ES-I3 (cell line): ENCODE results near the gene BTBD10.
"Not testable (repeated sequence)": the region's sequence is repeated elsewhere in the genome, so short reads cannot be mapped to it uniquely, and the experiment has no call there.

ENCODE experiments used
- H3K36me3 ChIP-seq: 2 replicates; pipeline ENCODE4 v1.6.1; 2013; ENCODE audit warnings: mild to moderate bottlenecking, low read length, control low read depth, moderate library complexity; ENCODE audit not compliant: insufficient read depth
- H3K4me1 ChIP-seq: 2 replicates; pipeline ENCODE4 v1.6.1; 2013; ENCODE audit warnings: mild to moderate bottlenecking, control low read depth, low read length; ENCODE audit not compliant: insufficient read depth
- H3K9ac ChIP-seq: 2 replicates; pipeline ENCODE4 v1.6.1; 2013; ENCODE audit warnings: low read depth, mild to moderate bottlenecking, low read length, moderate library complexity
- H3K9me3 ChIP-seq: 2 replicates; pipeline ENCODE4 v1.6.1; 2013; ENCODE audit warnings: mild to moderate bottlenecking, low read length, moderate library complexity; ENCODE audit not compliant: control insufficient read depth, insufficient read depth

Gene BTBD10

DNA sequence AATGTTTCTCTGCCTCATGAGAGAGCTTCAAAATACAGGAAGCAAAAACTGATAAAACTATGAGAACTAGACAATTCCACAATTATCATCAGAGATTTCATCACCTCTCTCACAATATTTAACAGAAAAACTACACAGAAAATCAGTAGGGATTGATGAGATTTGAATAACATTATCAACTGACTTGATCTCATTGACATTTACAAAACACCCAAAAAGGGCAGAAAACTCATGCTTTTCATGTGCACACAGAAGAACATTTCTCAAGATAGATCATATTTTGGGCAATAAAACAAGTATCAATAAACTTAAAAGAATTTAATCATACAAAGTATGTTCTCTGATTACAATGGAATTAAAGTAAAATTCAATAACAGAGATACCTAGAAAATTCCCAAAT, 35.6 kb downstream of the BTBD10 start:
- Histone ChIP-seq H3K4me1 (no peaks in the 10 kb centered on the region), H3K9me3 (peaks cover 13% of the 10 kb centered on the region; the same call in 1 of the 2 replicates), H3K9ac (no peak overlapping the region)

DNA sequence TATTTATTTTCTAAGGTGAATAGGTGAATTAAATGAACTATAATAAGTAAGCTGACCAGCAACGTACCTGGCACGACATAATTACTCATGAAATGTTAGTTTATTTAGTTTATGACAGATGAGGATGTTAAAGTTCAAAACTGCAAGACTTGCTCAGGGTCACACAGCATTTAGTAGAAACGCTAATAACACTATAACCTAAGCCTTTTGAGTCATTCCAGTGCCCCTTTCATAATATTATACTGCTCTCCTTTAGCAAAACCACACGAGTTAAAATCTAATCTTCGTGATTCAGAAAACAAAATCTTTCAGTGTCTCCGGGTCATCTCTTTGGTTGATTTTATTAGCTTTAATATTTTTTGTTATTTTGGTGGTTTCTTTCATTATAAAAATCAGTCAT, 39.6 kb downstream of the BTBD10 start:
- Histone ChIP-seq H3K9me3 (peaks cover 9% of the 10 kb centered on the region; the same call in 1 of the 2 replicates), H3K9ac (no peak overlapping the region), H3K36me3 (no peaks in the 10 kb centered on the region), H3K4me1 (no peaks in the 10 kb centered on the region)

More for the DNA sequence above, 35.6 kb downstream of the BTBD10 start:
- H3K36me3 ChIP-seq, result no peaks in the 10 kb centered on the region

DNA sequence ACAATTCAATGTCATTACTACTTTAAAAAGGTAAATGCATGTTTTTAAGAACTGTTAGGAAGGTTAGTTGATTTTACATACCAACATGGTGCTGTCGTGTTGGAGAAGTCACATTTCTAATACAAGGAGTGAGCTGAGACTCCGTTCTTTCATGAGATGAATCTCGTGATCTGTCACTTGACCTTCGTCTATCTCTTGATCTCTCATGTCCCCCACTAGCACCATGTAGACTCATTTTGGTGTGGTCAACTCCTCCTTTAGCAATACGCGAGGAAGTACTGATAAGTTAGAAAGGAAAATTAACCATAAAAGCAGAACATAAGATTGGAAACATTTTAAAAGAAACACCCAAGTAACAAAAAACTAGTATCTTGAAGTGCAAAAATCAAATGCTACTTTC, 41.5 kb downstream of the BTBD10 start:
- H3K4me1 ChIP-seq, result no peaks in the 10 kb centered on the region
- H3K36me3 ChIP-seq, result no peaks in the 10 kb centered on the region
- H3K9ac ChIP-seq, result no peak overlapping the region
- H3K9me3 ChIP-seq, result peaks cover under 1% of the 10 kb centered on the region; the same call in 1 of the 2 replicates

DNA sequence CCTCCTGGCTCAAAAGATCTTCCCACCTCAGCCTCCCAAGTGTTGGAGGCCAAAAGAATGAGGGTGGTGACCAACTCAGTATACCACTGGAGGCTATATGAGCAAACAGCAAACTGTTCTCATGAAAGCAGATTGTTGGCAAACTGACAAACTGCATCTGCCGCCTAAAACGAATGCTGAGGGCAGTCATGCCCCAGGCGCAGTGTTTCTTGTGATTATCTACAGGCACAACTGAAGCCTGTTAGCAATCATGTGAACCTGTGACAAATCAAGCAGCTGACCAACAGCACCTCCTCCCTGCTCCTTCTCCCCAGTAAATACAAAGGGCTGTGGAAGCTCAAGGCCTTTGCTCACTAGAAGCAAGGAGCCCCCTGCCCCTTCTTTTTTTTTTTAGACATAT, 47.8 kb downstream of the BTBD10 start:
- no peaks in the 10 kb centered on the region for H3K4me1 ChIP-seq
- H3K9me3 ChIP-seq, result no peaks in the 10 kb centered on the region
- H3K36me3 ChIP-seq, result no peaks in the 10 kb centered on the region; the same call in 1 of the 2 replicates
- H3K9ac ChIP-seq, result no peak overlapping the region

DNA sequence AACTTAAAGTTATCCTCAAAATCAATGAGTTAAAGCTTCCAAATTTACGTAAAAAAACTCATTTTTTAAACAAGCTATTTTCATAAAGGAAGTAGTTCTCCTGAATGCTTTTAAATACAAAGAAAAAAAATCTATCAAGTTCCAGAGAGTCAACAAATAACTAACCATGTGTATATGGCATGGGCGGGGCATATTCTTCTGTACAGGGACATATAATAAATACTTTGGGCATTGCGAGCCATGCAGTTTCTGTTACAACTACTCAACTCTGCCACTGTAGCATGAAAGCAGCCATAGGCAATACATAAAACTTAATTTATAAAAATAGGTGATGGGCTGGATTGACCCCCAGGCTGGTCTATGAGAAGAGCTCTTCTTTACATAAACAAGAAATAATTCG, 57.8 kb downstream of the BTBD10 start:
- Histone ChIP-seq H3K9me3 (peaks cover 5% of the 10 kb centered on the region; the same call in 1 of the 2 replicates), H3K9ac (no peak overlapping the region), H3K36me3 (0 out of 2 replicates have a peak, but pooled peaks cover 3% of the 10 kb centered on the region)

DNA sequence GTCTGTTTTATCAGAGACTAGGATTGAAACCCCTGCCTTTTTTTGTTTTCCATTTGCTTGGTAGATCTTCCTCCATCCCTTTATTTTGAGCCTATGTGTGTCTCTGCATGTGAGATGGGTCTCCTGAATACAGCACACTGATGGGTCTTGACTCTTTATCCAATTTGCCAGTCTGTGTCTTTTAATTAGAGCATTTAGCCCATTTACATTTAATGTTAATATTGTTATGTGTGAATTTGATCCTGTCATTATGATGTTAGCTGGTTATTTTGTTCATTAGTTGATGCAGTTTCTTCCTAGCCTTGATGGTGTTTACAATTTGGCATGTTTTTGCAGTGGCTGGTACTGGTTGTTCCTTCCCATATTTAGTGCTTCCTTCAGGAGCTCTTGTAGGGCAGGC, 64.7 kb downstream of the BTBD10 start:
- not testable (repeated sequence) for H3K36me3 ChIP-seq, H3K9me3 ChIP-seq, H3K4me1 ChIP-seq, H3K9ac ChIP-seq

More for the DNA sequence above, 57.8 kb downstream of the BTBD10 start:
- no peaks in the 10 kb centered on the region for H3K4me1 ChIP-seq

DNA sequence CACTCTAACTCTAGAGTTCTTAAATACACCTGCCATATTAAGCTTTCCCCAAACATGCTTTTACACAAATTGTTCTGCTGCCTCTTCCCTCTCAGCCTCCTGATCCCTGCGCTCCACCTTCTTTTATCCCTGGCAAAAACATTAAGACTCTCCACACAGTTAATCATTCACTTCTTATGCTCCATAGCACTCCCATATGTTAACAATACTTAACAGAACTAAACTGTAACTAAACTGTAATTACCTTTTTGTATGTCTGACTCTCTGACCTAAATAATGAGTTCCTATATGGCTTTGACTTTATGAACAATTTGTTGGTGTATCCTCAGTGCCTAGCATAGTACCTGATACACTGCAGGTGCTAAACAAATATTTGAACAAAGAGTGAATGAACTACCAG, 71.8 kb downstream of the BTBD10 start:
- H3K9me3 ChIP-seq, result no peaks in the 10 kb centered on the region
- no peaks in the 10 kb centered on the region for H3K4me1 ChIP-seq
- H3K9ac ChIP-seq, result no peak overlapping the region
- peaks cover 4% of the 10 kb centered on the region for H3K36me3 ChIP-seq

DNA sequence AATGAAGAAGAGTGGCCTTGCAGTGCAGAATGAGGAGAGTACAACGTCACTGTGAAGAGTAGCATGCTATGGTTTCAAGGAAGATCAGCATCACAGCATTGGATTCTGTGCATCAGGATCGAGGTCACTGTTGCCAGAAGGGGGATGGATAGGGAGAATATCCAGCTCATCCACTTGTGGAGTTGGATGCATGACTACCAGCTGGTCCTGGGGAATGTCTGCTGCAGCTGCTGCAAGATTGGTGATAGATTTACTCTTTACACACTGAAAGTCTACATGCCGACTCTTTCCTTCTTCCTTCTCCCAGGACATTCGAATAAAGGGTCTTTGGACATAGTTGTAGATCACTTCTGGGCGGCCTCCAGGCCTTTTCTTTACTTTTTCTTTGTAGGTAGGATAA, 74.3 kb downstream of the BTBD10 start:
- peaks cover 4% of the 10 kb centered on the region for H3K36me3 ChIP-seq

DNA sequence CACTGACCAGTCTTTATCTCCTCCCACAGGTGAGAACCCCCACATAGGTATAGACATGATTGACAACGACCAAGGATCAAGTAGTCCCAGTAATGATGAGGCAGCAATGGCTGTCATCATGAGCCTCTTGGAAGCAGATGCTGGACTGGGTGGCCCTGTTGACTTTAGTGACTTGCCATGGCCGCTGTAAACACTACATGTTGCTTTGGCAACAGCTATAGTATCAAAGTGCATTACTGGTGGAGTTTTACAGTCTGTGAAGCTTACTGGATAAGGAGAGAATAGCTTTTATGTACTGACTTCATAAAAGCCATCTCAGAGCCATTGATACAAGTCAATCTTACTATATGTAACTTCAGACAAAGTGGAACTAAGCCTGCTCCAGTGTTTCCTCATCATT, 76.5 kb downstream of the BTBD10 start:
- Histone ChIP-seq H3K9ac (no peak overlapping the region), H3K4me1 (no peaks in the 10 kb centered on the region)

More for the DNA sequence above, 74.3 kb downstream of the BTBD10 start:
- Histone ChIP-seq H3K9me3 (no peaks in the 10 kb centered on the region), H3K4me1 (no peaks in the 10 kb centered on the region), H3K9ac (no peak overlapping the region)

DNA sequence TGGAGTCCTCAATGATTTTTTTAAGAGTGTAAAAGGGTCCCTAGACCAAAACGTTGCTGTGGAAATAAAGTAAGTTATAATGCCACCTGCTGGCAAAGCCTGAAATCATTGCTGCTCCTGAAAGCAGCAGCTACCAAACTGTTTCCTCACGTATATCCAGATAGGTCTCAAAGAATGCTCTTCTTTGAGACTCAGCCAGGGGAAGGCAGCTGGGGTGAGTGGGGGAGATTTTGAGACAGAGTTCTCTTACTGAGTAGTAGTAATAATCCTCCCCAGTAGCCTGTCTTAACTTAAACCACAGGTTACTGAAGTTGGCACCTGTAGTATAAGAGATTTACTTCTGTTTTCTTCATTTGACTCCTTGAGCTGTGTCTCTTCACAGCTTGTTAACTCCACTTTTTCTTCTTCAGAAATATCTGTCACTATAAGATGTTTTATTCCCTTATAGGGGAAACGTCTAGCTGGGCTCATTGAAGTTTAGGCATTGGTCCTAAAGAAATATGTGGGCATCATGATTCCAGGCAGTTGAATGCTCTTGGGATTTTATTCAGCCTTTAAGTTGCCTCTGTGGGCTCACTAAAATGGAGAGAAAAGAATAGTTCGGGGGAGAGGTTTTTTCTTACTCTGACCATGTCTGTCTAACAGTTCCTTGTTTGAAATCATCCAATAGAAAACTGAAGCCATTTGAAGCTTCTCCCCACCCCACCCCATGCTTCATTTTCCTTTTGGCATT, 77.9 kb downstream of the BTBD10 start:
- Histone ChIP-seq H3K4me1 (no peaks in the 10 kb centered on the region), H3K9me3 (no peaks in the 10 kb centered on the region), H3K36me3 (peaks cover 4% of the 10 kb centered on the region), H3K9ac (no peak overlapping the region)

More for the DNA sequence above, 76.5 kb downstream of the BTBD10 start:
- Histone ChIP-seq H3K36me3 (peaks cover 4% of the 10 kb centered on the region), H3K9me3 (no peaks in the 10 kb centered on the region)

DNA sequence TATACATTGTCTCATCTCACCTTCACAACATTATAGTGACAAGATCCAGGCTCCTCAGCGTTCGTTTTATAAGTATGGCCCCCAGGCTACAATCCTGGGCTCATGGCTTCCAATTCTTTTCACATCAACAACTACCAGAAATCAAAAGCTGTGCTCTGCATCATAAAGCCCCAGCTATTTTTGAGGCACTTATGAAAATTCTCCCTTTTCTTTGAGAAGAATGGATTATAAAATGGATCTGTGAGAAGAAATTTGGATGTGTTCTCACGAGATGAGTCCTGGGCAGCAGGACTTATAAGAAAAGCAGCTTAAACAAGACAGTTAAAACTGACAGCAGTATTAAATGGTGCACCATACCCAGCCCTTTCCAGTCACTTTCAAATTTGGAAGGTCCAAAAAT, 80.3 kb downstream of the BTBD10 start:
- Histone ChIP-seq H3K36me3 (no peaks in the 10 kb centered on the region; the same call in none of the 2 replicates), H3K9ac (no peak overlapping the region), H3K4me1 (no peaks in the 10 kb centered on the region), H3K9me3 (no peaks in the 10 kb centered on the region)

DNA sequence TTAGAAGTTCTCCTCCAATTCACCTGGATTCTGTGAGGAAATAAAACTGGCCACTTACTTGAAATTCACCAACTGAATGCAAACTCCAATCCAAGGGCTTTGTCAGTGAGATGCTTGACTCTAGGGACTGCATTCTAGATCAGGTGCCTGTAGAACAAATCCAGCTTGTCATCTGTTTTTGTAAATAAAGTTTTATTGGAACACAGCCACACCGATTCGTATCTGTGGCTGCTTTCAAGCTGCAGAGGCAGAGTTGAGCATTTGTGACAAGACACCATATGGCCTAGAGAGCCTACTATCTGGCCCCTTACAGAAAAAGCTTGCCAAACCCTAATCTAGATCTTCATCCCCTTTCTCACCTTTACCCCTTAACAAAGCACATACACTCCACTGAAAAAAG, 82.3 kb downstream of the BTBD10 start:
- Histone ChIP-seq H3K36me3 (no peaks in the 10 kb centered on the region; the same call in 1 of the 2 replicates), H3K9ac (no peak overlapping the region), H3K4me1 (no peaks in the 10 kb centered on the region), H3K9me3 (no peaks in the 10 kb centered on the region)

DNA sequence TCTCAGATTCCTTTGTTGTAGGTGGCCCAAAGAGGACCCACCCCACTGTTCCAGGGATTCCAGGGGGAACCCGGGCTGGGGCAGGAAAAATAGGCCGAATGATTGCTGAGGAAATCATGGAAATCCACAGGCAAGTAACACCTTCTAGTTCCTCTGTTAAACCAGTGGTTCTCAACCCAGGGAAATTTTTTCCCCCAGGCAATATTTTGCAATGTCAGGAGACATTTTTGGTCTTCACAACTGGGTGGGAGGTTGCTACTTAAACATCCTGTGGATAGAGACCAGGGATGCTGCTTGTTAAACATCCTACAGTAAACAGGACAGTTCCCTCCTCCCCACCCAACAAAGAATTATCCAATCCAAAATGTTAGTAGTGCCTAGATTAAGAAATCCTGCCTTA, 84.7 kb downstream of the BTBD10 start:
- H3K36me3 ChIP-seq, result no peaks in the 10 kb centered on the region; the same call in 1 of the 2 replicates
- H3K4me1 ChIP-seq, result no peaks in the 10 kb centered on the region
- no peaks in the 10 kb centered on the region for H3K9me3 ChIP-seq
- H3K9ac ChIP-seq, result no peak overlapping the region

DNA sequence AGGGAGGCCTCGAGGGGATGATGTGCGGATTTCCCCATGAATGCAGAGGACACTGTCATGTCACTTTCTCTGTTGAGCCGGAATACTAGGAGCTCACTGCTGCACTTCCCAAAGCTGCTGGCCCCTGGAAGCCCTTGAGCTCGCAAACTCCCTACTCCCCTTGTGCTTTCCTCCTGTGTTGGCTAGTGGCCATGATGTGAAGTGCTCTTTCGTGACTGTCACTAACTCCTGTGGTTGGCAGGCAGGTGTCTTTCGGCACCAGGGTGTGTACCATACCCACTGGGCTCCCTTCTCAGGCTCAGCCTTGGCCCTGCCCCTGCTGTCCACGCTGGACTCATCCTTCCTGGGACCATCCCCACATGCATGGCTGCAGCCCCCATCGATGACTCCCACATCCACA, 86.2 kb downstream of the BTBD10 start:
- H3K9me3 ChIP-seq, result no peaks in the 10 kb centered on the region
- peaks cover 5% of the 10 kb centered on the region; the same call in 1 of the 2 replicates for H3K36me3 ChIP-seq
- no peaks in the 10 kb centered on the region for H3K4me1 ChIP-seq
- no peak overlapping the region for H3K9ac ChIP-seq

DNA sequence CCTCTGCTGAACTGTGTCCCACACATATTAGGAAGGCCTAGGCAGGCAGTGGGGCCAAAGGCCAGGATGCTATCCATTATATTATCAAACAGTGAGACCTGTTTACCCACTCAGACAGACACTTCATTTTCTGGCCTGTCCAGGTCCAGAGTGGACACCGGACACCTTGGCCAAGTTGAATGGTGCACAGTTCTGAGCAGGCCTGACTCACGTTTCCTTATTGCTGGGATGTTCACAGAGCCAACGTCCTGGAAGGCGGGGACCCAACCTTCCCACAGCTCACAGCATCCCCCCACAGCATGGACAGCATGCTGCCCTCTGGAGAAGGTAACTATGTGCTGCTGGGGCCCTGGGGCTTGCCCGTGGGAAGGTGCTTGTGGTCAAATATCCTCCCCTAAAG, 86.6 kb downstream of the BTBD10 start:
- Histone ChIP-seq H3K9ac (no peak overlapping the region), H3K4me1 (no peaks in the 10 kb centered on the region), H3K9me3 (no peaks in the 10 kb centered on the region), H3K36me3 (peaks cover 5% of the 10 kb centered on the region; the same call in 1 of the 2 replicates)
